ENCODE data around the gene TAS2R50.

The TAS2R50 gene

GRCh38 chr12:10943167-10943566, 43.5 kb downstream of the TAS2R50 start:
- no peak for DNase-seq

GRCh38 chr12:10941916-10942607, 44.6 kb downstream of the TAS2R50 start:
- no peak for DNase-seq

DNA sequence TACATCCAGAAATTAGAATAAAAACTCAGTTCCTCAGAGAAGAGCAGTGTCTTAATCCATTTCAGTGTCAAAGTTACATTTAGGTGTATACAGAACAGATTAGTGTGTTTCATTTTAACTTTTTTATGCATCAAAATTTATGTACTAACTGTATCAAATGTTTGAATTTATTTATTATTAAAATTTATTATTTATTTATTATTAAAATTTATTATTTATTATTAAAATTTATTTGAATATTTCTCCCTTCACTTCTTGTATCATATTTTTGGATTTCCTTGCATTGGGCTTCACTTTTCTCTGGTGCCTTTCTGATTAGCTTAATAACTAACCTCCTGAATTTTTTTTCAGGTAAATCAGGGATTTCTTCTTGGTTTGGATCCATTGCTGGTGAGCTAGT, 45.3 kb downstream of the TAS2R50 start:
- DNase-seq = no peak

DNA sequence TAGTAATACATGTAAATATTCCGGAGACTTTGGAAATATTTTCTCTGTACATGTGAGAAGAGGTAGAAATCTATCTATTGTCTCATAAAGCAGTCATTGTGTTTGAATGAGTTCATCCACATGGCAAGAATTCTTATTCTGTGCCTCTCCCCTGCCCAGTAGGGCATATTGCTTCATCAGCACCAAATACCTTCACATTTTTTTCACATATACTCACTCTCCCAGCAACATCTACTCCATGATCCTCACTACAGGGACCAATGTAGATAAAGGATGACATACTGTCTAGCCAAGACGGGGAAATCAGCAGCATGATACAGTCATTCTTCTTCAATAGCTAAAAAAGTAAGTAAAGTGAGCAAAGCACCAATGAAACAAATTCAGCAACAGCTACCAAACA, 46.3 kb downstream of the TAS2R50 start:
- DNase-seq = no peak

DNA sequence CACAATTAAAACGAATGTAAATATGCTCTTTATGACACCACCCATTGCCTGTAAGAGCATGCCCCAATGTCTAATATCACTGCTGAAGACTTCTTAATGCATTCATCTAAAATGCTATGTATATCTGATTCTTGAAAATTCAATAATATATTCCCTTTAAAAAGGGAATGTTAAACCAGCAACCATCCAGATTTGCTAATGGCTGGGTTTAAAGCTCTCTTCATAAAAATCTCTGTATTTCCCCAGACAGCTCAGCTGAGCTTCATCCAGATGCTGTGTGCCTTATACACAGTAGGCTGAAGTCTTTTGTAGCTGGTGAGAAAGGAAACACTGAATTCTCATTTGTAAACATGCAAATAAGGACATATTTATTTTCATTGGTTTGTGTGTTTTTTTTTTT, 47.5 kb downstream of the TAS2R50 start, which contains the start of gene TAS2R14:
Gene TAS2R14, minus strand, starts transcription at position 101 of the 400 bp plus-strand sequence. Its CDS starts 56 bp downstream, at position 45.
- no peak for DNase-seq

DNA sequence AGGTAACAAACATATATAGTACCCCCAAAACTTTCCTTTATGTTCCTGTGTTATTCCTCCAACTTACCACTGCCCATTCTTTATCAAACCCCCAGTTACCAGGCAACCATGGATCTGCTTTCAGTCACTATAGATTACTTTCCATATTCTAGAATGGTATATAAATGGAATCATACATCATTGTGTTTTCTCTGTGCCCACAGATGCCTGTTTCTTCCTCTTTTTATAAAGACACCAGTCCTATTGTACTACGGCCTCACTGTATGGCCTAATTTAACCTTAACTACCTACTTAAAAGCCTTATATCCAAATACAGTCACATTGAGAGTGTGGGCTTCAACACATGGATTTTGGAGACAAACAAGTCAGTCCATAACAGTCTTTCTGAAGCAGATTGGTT, 50.2 kb downstream of the TAS2R50 start:
- DNase-seq = peak; percentile 2
